COLO668 (cell line): Measurements from ENCODE around the gene C1D.
"Not testable (repeated sequence)": the region's sequence is repeated elsewhere in the genome, so short reads cannot be mapped to it uniquely, and the experiment has no call there.

Source experiments
- DNase-seq: peaks from one replicate; lab custom pipeline; 2025; ENCODE audit not compliant: unreplicated experiment; lab: John Stamatoyannopoulos, UW

Gene C1D

GRCh38 chr2:68009526-68009925, 53.3 kb downstream of the C1D start:
- no peak for DNase-seq

- DNase-seq, result no peak
Measured at GRCh38 chr2:68000170-68000825, 62.5 kb downstream of the C1D start.

- DNase-seq, result no peak
Measured at GRCh38 chr2:67999332-67999731, 63.5 kb downstream of the C1D start.

- DNase-seq, result no peak
Measured at GRCh38 chr2:67997903-67998302, 64.9 kb downstream of the C1D start.

GRCh38 chr2:67997528-67997900, 65.3 kb downstream of the C1D start:
- no peak for DNase-seq

GRCh38 chr2:67996772-67997527, 65.9 kb downstream of the C1D start:
- no peak for DNase-seq

GRCh38 chr2:67994716-67995115, 68.1 kb downstream of the C1D start:
- no peak for DNase-seq

- DNase-seq, result not testable (repeated sequence)
Measured at GRCh38 chr2:67994069-67994468, 68.7 kb downstream of the C1D start.

GRCh38 chr2:67993329-67993728, 69.5 kb downstream of the C1D start:
- DNase-seq, result no peak

- DNase-seq, result no peak
Measured at GRCh38 chr2:67991456-67991855, 71.3 kb downstream of the C1D start.
